Measurements from ENCODE around the gene KRT15.

Gene KRT15

GRCh38 chr17:41490000-41490990, 28.4 kb downstream of the KRT15 start:
- Histone ChIP-seq H3K4me3 (no peak overlapping the region), H3K27ac (no peak overlapping the region)

- H3K27ac ChIP-seq, result no peak within 1 kb of the TSS
- H3K4me3 ChIP-seq, result no peak within 1 kb of the TSS
Observed at GRCh38 chr17:41489531-41489930, 29.2 kb downstream of the KRT15 start, which contains the start of gene KRT36. KRT36 (minus strand) TSS chr17:41489910; CDS start chr17:41489864, 46 bp downstream.

DNA sequence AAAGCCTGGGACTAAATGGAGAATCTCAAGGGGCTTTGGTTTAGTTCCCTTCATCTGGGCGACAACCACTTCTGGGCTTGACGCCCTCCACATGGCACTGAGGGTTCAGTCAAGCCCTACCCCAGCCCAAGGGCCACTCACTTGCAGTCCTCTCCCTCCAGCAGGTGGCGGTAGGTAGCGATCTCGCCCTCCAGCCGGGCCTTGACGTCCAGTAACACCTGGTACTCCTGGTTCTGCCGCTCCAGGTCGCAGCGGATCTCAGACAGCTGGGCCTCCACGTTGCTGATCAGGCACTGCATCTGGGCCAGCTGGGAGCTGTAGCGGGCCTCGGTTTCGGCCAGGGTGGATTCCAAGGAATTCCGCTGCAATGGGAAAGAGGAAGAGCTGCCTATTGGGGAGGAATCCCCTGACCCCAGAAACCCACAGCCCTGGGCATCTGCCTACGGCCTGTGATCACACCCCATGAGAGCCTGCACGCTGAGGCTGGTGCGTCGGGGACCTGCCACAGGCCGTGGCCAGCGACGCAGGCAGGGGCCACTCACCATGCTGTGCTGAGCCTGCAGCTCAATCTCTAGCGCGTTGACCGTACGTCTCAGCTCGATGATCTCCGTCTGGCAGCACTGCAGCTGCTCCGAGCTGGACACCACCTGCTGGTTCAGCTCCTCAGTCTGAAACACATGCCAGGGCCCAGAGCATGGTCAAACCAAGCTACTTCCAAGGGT, 31.7 kb downstream of the KRT15 start:
- H3K27ac ChIP-seq, result no peak overlapping the region
- no peak overlapping the region for H3K4me3 ChIP-seq

GRCh38 chr17:41486316-41486715, 32.4 kb downstream of the KRT15 start:
- no peak overlapping the region for H3K4me3 ChIP-seq

GRCh38 chr17:41484920-41485904, 33.5 kb downstream of the KRT15 start:
- Histone ChIP-seq H3K27ac (no peak overlapping the region), H3K4me3 (no peak overlapping the region)

More at GRCh38 chr17:41486316-41486715, 32.4 kb downstream of the KRT15 start:
- H3K27ac ChIP-seq, result no peak overlapping the region

- H3K4me3 ChIP-seq, result no peak overlapping the region
- H3K27ac ChIP-seq, result no peak overlapping the region
Observed at GRCh38 chr17:41483991-41484826, 34.5 kb downstream of the KRT15 start.

- Histone ChIP-seq H3K4me3 (no peak overlapping the region), H3K27ac (no peak overlapping the region)
Observed at GRCh38 chr17:41483531-41483930, 35.2 kb downstream of the KRT15 start.

DNA sequence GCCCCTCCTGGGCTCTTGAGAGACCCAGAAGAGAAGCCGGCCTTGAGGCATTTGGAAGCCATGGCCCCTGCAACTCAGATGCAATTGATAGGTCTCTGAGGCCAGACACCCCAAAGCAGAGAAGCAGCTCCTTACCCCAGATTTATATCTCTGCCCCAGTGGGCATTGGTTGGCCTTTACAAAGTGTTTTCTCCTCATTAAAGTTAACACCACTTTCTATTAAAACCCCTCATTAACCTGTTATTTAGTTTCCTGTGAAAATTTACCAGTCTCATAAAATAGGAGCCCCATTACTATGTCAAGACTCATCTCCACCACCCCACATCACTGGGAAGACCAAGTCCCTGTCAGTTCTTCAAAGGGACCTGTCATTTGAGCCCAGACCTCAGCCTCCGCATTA, 37.7 kb downstream of the KRT15 start, which contains the start of gene KRT35:
Gene KRT35, minus strand, starts transcription at position 116 of the 400 bp plus-strand sequence. Its CDS starts 54 bp downstream, at position 62.
- no peak within 1 kb of the TSS for H3K27ac ChIP-seq
- no peak within 1 kb of the TSS for H3K4me3 ChIP-seq

DNA sequence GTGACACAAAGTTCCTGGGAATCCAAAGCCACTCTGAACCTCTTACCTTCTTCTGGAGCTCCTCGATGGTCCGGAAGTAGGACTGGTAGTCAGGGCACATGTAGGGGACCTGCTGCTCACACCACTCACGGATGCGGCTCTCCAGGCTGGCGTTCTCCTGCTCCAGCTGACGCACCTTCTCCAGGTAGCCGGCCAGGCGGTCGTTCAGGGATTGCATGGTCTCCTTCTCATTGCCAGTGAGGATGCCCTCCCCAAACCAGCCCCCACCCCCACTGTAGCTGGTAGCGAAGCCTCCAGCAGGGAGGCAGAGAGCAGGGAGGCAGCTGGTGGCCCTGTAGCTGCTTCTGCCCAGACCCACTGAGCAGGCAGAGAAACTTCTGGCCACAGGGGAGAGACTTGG, 38.1 kb downstream of the KRT15 start:
- Histone ChIP-seq H3K4me3 (no peak overlapping the region), H3K27ac (no peak overlapping the region)

DNA sequence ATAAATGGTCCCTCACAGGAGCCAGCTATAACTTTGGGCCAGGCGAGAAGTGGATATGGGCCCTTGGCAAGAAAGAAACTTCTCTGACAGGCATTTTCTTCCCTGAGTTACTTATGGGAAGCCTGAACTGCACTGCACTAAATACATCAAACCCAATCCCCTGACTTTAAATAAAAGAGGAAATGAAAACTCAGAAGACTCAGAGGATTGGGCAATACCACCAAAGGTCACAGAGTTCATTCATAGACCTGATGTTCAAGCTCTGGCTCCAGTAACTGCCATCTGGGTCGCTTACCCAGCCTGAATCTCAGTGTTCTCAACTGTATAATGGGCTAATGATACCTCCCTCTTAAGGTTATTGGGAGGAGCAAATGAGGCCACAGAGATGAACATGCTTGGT, 38.6 kb downstream of the KRT15 start:
- no peak overlapping the region for H3K27ac ChIP-seq
- H3K4me3 ChIP-seq, result no peak overlapping the region

GRCh38 chr17:41478237-41478636, 40.5 kb downstream of the KRT15 start:
- no peak overlapping the region for H3K27ac ChIP-seq

DNA sequence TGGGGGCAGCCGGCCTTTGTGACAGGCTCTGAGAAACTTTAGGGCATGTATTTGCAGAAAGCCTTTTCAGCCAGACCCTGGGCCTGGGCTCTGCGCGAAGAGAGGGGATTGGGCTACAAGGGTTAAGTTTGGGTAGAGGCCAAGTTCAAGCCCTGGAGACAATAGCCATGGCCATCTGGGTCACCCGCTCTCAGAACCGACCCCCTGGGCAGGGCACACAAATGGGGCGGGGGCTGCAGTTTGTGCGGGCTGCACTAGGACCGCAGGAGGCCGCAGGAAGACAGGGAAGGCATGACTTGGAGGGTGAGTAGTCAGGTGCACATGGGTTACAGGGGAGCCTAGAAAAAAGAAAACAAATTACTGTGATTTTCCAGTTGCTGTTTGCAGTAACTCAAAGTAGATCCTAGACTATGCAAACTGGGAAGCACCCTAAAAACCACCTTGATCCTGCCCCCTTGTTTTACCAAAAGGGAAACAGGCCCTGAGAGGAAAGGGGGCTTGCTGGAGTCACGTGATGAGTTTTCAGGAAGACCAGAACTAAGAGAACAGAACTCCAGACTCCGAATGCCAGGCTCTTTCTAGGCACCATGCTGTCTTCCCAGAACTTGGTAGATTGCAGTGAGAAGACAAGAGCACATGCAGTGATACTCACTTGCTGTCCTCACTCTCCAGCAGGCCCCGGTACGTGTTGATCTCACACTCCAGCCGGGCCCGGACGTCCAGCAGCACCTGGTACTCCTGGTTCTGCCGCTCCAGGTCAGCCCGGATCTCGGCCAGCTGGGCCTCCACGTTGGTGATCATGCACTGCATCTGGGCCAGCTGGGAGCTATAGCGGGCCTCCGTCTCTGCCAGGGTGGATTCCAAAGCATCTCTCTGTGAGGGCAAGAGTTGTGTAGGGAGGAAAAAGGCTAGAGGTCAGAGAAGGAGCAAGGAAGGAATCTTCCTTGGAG, 41.5 kb downstream of the KRT15 start:
- H3K4me3 ChIP-seq, result no peak overlapping the region
- H3K27ac ChIP-seq, result no peak overlapping the region

More at GRCh38 chr17:41478237-41478636, 40.5 kb downstream of the KRT15 start:
- H3K4me3 ChIP-seq, result no peak overlapping the region

- no peak overlapping the region for H3K27ac ChIP-seq
- no peak overlapping the region for H3K4me3 ChIP-seq
Observed at GRCh38 chr17:41475421-41475820, 43.3 kb downstream of the KRT15 start.

- Histone ChIP-seq H3K27ac (no peak overlapping the region), H3K4me3 (no peak overlapping the region)
Observed at GRCh38 chr17:41474863-41475262, 43.8 kb downstream of the KRT15 start.

GRCh38 chr17:41468346-41468745, 50.3 kb downstream of the KRT15 start:
- Histone ChIP-seq H3K27ac (no peak overlapping the region), H3K4me3 (no peak overlapping the region)

- no peak overlapping the region for H3K4me3 ChIP-seq
- no peak overlapping the region for H3K27ac ChIP-seq
Observed at GRCh38 chr17:41467561-41467960, 51.1 kb downstream of the KRT15 start.

DNA sequence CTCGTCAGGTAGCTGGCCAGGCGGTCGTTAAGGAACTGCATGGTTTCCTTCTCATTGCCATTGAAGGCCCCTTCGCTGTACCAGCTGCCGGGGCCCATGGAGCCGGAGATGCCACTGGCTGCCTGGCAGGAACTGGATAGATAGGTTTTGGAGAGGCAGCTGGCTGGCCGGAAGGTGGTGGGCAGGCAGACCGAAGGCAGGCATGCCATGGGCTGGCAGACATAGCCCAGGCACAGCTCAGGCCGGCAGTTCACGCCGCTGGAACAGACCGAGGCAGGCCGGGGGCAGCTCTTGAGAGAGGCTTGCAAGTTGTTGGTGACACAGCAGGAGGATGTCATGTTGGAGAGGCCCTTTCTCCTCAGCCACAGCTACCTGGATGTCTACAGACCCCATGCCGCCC, 51.7 kb downstream of the KRT15 start, which contains the start of gene KRT32:
Gene KRT32, minus strand, starts transcription at position 399 of the 400 bp plus-strand sequence. Its CDS starts 61 bp downstream, at position 338.
- no peak within 1 kb of the TSS for H3K4me3 ChIP-seq
- H3K27ac ChIP-seq, result no peak within 1 kb of the TSS

All from skin epidermis (tissue), 12 donors.